Measurements from ENCODE around the gene BCAS1.

DNA sequence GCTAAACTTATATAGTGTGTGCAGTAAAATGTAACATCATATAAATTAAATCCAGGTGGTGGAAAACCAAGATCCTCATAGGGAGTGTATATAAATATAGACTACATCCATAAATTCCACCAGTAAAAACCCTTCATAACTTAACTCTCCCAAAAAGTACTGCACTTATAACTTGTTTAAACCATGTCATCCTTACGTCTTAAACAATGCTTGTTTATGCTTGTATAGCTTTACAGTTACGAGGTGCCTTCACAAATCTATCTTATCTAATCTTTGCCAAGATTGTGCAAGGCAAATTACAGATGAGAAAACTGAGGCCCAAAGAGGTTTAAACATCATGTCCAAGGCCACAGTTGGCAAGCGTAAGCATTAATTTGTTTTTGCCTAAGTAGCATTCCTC is 71.3 kb downstream of the BCAS1 start:
- TF ChIP-seq YY1 (IDR thresholded peaks at IDR 0.05; ENCODE audit: insufficient read depth, insufficient read length) = no peak
- no peak for TF ChIP-seq ZNF274 (IDR thresholded peaks at IDR 0.05; ENCODE audit: low read depth, low read length)

Data from NT2/D1 (cell line).